K562 (cell line): ENCODE data around the gene BCAS1. TPM values are rescaled to one million over a fixed set of nuclear protein-coding genes. Genes with fewer than 3 reads are reported as not detected.

Source experiments
- ATAC-seq: fragments of 200-7000 bp; cut with Tn5 transposase; 3 replicates; pipeline ENCODE4 v1.9.1; 2020; ENCODE audit warnings: moderate library complexity
- BruUV-seq: library from RNA; stranded (reverse); fragments of 400-500 nt; replicated peaks from 2 replicates; lab custom pipeline; 2021; lab: Mats Ljungman, UMichigan
- CTCF ChIA-PET: fragments of 300-600 bp; formaldehyde crosslinking; extraction: SDS; loops from one replicate; lab custom pipeline; 2021; ENCODE audit warnings: low intra/inter-chr PET ratio; lab: Yijun Ruan, JAX
- POLR2A ChIA-PET: fragments of 300-600, 350-650 bp; sonication (Branson Sonifier 250); formaldehyde crosslinking; extraction: SDS; loops from one replicate; lab custom pipeline; 2021; ENCODE audit warnings: antibody characterized with exemption, inconsistent platforms; lab: Yijun Ruan, JAX
- DNase-seq, 4 experiments: peaks; one replicate each; pipeline versions ENCODE4 v3.0.0 to v3.0.0-alpha.2; 2011 to 2018; ENCODE audit warnings: low spot score in 3 of 4, mixed read lengths in 3 of 4; ENCODE audit errors: extremely low read depth in 1 of 4
- FAIRE-seq: peaks from 2 replicates; lab custom pipeline; 2011; peaks lifted over from hg19 to GRCh38; lab: Jason Lieb, UNC
- H2AFZ ChIP-seq: 2 replicates; pipeline ENCODE4 v1.6.0; 2011; ENCODE audit warnings: low read depth, low read length, control low read depth, inconsistent platforms
- H3K27ac ChIP-seq: fragments of 200-600 bp; 3 replicates; pipeline ENCODE4 v1.8.0; 2011; ENCODE audit warnings: low read depth, mild to moderate bottlenecking, control low read depth, inconsistent platforms, low read length, moderate library complexity, mixed read lengths; ENCODE audit errors: extremely low read depth
- H3K27me3 ChIP-seq, 2 experiments: fragments of 300-600 bp in 1 of 2; 2 replicates in 1 of 2; 3 replicates in 1 of 2; pipeline versions ENCODE4 v1.6.0 to v1.8.0; 2011; ENCODE audit warnings: inconsistent platforms in 2 of 2, low read length in 2 of 2, mild to moderate bottlenecking in 1 of 2, mixed read lengths in 1 of 2, moderate library complexity in 1 of 2; ENCODE audit not compliant: control insufficient read depth in 2 of 2, insufficient read depth in 2 of 2
- H3K36me3 ChIP-seq: fragments of 300-600 bp; 3 replicates; pipeline ENCODE4 v1.8.0; 2011; ENCODE audit warnings: mild to moderate bottlenecking, low read length, inconsistent platforms; ENCODE audit not compliant: control insufficient read depth, insufficient read depth
- H3K4me1 ChIP-seq, 2 experiments: fragments of 200-600 bp in 1 of 2; replicated peaks in 1 of 2; 2 replicates in 1 of 2; 3 replicates in 1 of 2; pipeline versions ENCODE4 v1.5.1 to v1.8.0; 2011; ENCODE audit warnings: inconsistent platforms in 2 of 2, low read length in 2 of 2, mild to moderate bottlenecking in 1 of 2, mixed read lengths in 1 of 2, moderate library complexity in 1 of 2; ENCODE audit not compliant: control insufficient read depth in 2 of 2, insufficient read depth in 2 of 2
- H3K4me2 ChIP-seq: 2 replicates; pipeline ENCODE4 v1.6.1; 2011; ENCODE audit warnings: low read length, control low read depth, inconsistent platforms, mixed read lengths; ENCODE audit not compliant: insufficient read depth
- H3K4me3 ChIP-seq: fragments of 200-600 bp; sonication (generic), shearing (Covaris generic); 2 replicates; pipeline ENCODE4 v1.5.1; 2016; ENCODE audit warnings: control low read depth, inconsistent platforms
- H3K79me2 ChIP-seq: fragments of 200-600 bp; 3 replicates; pipeline ENCODE4 v1.8.0; 2011; ENCODE audit warnings: low read length, inconsistent platforms; ENCODE audit not compliant: control insufficient read depth, insufficient read depth
- H3K9ac ChIP-seq, 2 experiments: 2 replicates each; pipeline versions ENCODE4 v1.6.0 to v1.6.1; 2011; ENCODE audit warnings: low read depth in 2 of 2, low read length in 2 of 2, control low read depth in 1 of 2, inconsistent platforms in 1 of 2, mild to moderate bottlenecking in 1 of 2, mixed read lengths in 1 of 2; ENCODE audit not compliant: insufficient read depth in 1 of 2
- H3K9me1 ChIP-seq: one replicate; pipeline ENCODE4 v1.6.0; 2011; ENCODE audit warnings: inconsistent platforms, mild to moderate bottlenecking, low read length, moderate library complexity; ENCODE audit not compliant: control insufficient read depth, insufficient read depth
- H3K9me3 ChIP-seq: replicated peaks from 2 replicates; pipeline ENCODE4 v1.5.1; 2011; ENCODE audit warnings: low read depth, low read length, inconsistent platforms; ENCODE audit not compliant: control insufficient read depth, insufficient read depth
- H4K20me1 ChIP-seq: replicated peaks from 2 replicates; pipeline ENCODE4 v1.6.1; 2011; ENCODE audit warnings: low read length, inconsistent platforms, mixed read lengths; ENCODE audit not compliant: control insufficient read depth, insufficient read depth
- EWSR1 ChIP-seq: fragments of 450-650 bp; IDR thresholded peaks from 2 replicates; pipeline ENCODE4 v1.6.1; 2018; ENCODE audit warnings: borderline replicate concordance, mild to moderate bottlenecking, low read depth, moderate library complexity; ENCODE audit not compliant: partially characterized antibody
- ZNF668 ChIP-seq: fragments of 250-450 bp; sonication (Bioruptor Pico); IDR thresholded peaks from 2 replicates; pipeline ENCODE4 v1.8.0; 2022; ENCODE audit warnings: mild to moderate bottlenecking, inconsistent platforms
- WGBS: fragments of 100-300 bp; shearing (Covaris generic); methylation state at CpG from one replicate; pipeline ENCODE4 v1.1.6; 2016; ENCODE audit warnings: low coverage, mixed read lengths; ENCODE audit not compliant: insufficient coverage; ENCODE audit errors: missing lambda C conversion rate; 5-methylcytosine and 5-hydroxymethylcytosine counted together
- in situ Hi-C: fragments of 300-500 bp; cut with MboI; formaldehyde crosslinking; loops from 4 replicates; pipeline ENCODE4 v1.15.0; 2018; ENCODE audit warnings: inconsistent platforms, mixed read lengths
- intact Hi-C: fragments of 100-400 bp; cut with micrococcal nuclease; formaldehyde crosslinking; loops from 2 replicates; pipeline ENCODE4 v1.14.2; 2022
- polyA plus RNA-seq, 8 experiments: library from polyadenylated mRNA; depleted of rRNA in 4 of 8; stranded (reverse) in 5 of 8; unstranded in 3 of 8; fragments of >200 nt; fragmentation: Nextera tagmentation in 2 of 8; fragmentation: Illumina TruSeq in 1 of 8; extraction: Ambion mirVana in 2 of 8; extraction: Trizol in 1 of 8; gene quantifications; 2 replicates each; pipeline versions ENCODE4 v1.2.1 to v1.2.3, GENCODE V29; 2011 to 2014; ENCODE audit warnings: inconsistent platforms in 1 of 8, missing spikeins in 1 of 8
- total RNA-seq, 7 experiments: library from RNA; depleted of rRNA in 6 of 7; stranded (reverse); fragments of >200 nt in 6 of 7; fragmentation: Illumina TruSeq in 2 of 7; extraction: Trizol in 2 of 7; gene quantifications; 2 replicates each; pipeline versions ENCODE4 v1.2.1 to v1.2.3, GENCODE V29; 2011 to 2021; ENCODE audit warnings: low replicate concordance in 1 of 7
- TF ChIP-seq, protein P1 (sequence below), 3 experiments: fragments of 200-800 bp in 1 of 3; fragments of 250-450 bp in 1 of 3; fragments of 450-650 bp in 1 of 3; sonication (Bioruptor Pico) in 1 of 3; sonication (Bioruptor generic) in 1 of 3; formaldehyde crosslinking in 1 of 3; IDR thresholded peaks; 2 replicates each; pipeline versions ENCODE4 v1.6.1 to v1.8.0; 2016 to 2022; ENCODE audit warnings: mild to moderate bottlenecking in 2 of 3, missing genetic modification characterization in 2 of 3, missing compliant biosample characterization in 1 of 3, moderate library complexity in 1 of 3
- TF ChIP-seq, protein P2 (sequence below): fragments of 450-650 bp; IDR thresholded peaks from 2 replicates; pipeline ENCODE4 v1.6.1; 2016; ENCODE audit warnings: missing biosample characterization, missing genetic modification characterization

The BCAS1 gene
- total and polyA plus RNA-seq, 9 of the 15 experiments (the other 6 are each of a cell fraction or from before 2014, with no cell fraction given): 0.18 to 2.3 (median 0.93) TPM

DNA sequence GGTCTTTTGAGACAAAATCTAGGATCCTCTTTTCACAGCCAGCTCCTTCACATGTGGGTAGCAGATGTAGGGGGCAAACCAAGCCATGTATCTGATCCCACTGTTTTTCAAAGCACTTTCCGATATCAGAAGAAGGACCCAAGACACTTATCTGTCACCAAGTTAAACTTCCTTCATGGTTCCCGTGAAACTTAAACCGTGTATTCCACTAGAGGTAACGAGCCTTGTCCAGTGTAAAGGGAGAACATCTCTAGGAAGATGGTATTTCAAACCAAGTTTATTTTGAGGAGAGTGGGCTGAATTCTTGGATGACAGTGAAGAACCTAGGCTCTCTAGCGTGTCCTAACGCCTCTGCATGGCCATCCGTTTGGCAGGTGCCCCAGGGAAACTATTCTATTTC lies 76.3 kb downstream of the BCAS1 start:
- intact Hi-C loops (no loop called here), in situ Hi-C loops (no loop called here)
- no peaks in the 10 kb centered on the region for H3K4me1 ChIP-seq
- ATAC-seq (no peak), DNase-seq (no peak), FAIRE-seq (no peak)
- no peaks in the 10 kb centered on the region for H3K79me2 ChIP-seq
- no peak overlapping the region for H3K4me2 ChIP-seq
- no peak overlapping the region for H3K27ac ChIP-seq
- ChIA-PET POLR2A (no interaction called here), CTCF (no interaction called here)
- BruUV-seq: no TSS peak
- H3K9me1 ChIP-seq: no peaks in the 10 kb centered on the region
- TF ChIP-seq, protein P1, sequence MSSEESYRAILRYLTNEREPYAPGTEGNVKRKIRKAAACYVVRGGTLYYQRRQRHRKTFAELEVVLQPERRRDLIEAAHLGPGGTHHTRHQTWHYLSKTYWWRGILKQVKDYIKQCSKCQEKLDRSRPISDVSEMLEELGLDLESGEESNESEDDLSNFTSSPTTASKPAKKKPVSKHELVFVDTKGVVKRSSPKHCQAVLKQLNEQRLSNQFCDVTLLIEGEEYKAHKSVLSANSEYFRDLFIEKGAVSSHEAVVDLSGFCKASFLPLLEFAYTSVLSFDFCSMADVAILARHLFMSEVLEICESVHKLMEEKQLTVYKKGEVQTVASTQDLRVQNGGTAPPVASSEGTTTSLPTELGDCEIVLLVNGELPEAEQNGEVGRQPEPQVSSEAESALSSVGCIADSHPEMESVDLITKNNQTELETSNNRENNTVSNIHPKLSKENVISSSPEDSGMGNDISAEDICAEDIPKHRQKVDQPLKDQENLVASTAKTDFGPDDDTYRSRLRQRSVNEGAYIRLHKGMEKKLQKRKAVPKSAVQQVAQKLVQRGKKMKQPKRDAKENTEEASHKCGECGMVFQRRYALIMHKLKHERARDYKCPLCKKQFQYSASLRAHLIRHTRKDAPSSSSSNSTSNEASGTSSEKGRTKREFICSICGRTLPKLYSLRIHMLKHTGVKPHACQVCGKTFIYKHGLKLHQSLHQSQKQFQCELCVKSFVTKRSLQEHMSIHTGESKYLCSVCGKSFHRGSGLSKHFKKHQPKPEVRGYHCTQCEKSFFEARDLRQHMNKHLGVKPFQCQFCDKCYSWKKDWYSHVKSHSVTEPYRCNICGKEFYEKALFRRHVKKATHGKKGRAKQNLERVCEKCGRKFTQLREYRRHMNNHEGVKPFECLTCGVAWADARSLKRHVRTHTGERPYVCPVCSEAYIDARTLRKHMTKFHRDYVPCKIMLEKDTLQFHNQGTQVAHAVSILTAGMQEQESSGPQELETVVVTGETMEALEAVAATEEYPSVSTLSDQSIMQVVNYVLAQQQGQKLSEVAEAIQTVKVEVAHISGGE (CRISPR knock-in tag; IDR thresholded peaks at IDR 0.05): peak in 1 of 3 experiments; percentile 93; a peak in 2 of 6 replicates
- TF ChIP-seq EWSR1: peak; percentile 24
- TF ChIP-seq, protein P2, sequence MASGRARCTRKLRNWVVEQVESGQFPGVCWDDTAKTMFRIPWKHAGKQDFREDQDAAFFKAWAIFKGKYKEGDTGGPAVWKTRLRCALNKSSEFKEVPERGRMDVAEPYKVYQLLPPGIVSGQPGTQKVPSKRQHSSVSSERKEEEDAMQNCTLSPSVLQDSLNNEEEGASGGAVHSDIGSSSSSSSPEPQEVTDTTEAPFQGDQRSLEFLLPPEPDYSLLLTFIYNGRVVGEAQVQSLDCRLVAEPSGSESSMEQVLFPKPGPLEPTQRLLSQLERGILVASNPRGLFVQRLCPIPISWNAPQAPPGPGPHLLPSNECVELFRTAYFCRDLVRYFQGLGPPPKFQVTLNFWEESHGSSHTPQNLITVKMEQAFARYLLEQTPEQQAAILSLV (tag): no peak
- no peak for TF ChIP-seq ZNF668 (CRISPR knock-in tag)
- no peak overlapping the region for H2AFZ ChIP-seq
- H3K4me3 ChIP-seq: no peak overlapping the region
- no peak overlapping the region for H3K9ac ChIP-seq
- H3K36me3 ChIP-seq: no peaks in the 10 kb centered on the region
- peaks cover 0 to 2% of the 10 kb centered on the region in 2 experiments; a peak in 3 of 5 replicates for H3K27me3 ChIP-seq
- H3K9me3 ChIP-seq: no peaks in the 10 kb centered on the region
- WGBS: 4% methylated on average over 7 of the region's 7 CpGs
- no peaks in the 10 kb centered on the region for H4K20me1 ChIP-seq
